Activated naive CD8-positive, alpha-beta T cell (primary cell): ENCODE data around the gene GPRASP3.
"Not testable (repeated sequence)": the region's sequence is repeated elsewhere in the genome, so short reads cannot be mapped to it uniquely, and the experiment has no call there.

ENCODE experiments used
- H3K27ac Mint-ChIP-seq: one replicate; pipeline ENCODE4 v1.8.0; 2021; ENCODE audit warnings: mixed read lengths
- H3K27me3 Mint-ChIP-seq: one replicate; pipeline ENCODE4 v1.8.0; 2021; ENCODE audit warnings: mixed read lengths
- H3K36me3 Mint-ChIP-seq: one replicate; pipeline ENCODE4 v1.8.0; 2021; ENCODE audit warnings: mixed read lengths
- H3K4me1 Mint-ChIP-seq: one replicate; pipeline ENCODE4 v1.8.0; 2021; ENCODE audit warnings: low read depth, mixed read lengths
- H3K4me3 Mint-ChIP-seq: one replicate; pipeline ENCODE4 v1.8.0; 2021; ENCODE audit warnings: mild to moderate bottlenecking, mixed read lengths
- H3K9me3 Mint-ChIP-seq: one replicate; pipeline ENCODE4 v1.8.0; 2021; ENCODE audit warnings: low read depth, mixed read lengths

Gene GPRASP3, protein sequence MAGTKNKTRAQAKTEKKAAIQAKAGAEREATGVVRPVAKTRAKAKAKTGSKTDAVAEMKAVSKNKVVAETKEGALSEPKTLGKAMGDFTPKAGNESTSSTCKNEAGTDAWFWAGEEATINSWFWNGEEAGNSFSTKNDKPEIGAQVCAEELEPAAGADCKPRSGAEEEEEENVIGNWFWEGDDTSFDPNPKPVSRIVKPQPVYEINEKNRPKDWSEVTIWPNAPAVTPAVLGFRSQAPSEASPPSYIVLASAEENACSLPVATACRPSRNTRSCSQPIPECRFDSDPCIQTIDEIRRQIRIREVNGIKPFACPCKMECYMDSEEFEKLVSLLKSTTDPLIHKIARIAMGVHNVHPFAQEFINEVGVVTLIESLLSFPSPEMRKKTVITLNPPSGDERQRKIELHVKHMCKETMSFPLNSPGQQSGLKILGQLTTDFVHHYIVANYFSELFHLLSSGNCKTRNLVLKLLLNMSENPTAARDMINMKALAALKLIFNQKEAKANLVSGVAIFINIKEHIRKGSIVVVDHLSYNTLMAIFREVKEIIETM

DNA sequence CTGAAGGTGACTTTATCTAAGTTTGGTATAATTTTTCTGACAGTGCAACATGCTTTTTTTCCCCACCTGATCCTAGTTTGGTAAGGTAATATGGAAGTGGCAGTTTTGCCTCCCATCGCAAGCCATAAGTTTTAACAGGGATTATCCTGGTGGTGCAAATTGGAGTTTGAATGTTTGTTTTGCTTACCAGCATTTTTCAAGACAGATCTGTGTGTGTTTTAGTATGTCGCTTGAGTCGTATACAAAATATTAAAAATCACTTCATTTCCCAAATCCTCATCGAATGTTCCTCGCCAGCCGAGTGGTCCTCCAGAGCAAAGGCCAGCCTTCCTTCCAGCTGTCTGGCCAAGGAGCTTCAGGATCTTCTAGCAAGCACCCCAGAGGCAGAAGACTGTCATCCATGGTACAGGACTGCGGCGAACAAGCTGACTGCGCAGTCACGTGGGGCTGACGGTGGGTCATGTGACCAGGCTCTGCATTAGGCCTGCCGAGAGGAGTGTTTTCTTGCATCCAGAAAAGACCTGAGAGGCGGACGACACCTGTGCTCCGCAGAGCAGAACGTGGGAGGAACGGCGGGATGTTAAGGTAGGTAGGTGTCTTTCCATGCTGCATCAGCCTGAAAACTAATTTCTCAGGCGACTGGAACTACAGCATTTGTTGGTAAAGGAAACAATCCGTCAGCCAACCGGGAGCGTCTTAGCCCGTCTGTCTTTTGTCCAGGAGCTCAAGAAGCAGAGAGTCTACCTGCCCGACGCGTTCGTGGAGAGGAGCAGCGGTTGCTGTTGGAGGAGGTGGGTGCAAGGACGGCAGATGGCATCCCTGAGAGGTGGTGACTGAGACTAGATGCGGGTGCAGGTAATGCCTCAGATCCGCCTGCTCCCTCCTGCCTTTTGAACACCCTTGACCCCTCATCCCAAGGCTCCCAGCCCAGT, at the start of gene GPRASP3:
Gene GPRASP3 (plus strand): TSS at position 507 of the 932 bp plus-strand sequence. CDS start 28,253 bp downstream, outside the sequence.
- H3K4me3 Mint-ChIP-seq = peak within 1 kb of the TSS; percentile 93
- H3K4me1 Mint-ChIP-seq = peaks cover 13% of the 10 kb centered on the region
- H3K27me3 Mint-ChIP-seq = no peaks in the 10 kb centered on the region
- H3K27ac Mint-ChIP-seq = peak within 1 kb of the TSS; percentile 86
- H3K36me3 Mint-ChIP-seq = no peaks in the 10 kb centered on the region
- no peaks in the 10 kb centered on the region for H3K9me3 Mint-ChIP-seq

DNA sequence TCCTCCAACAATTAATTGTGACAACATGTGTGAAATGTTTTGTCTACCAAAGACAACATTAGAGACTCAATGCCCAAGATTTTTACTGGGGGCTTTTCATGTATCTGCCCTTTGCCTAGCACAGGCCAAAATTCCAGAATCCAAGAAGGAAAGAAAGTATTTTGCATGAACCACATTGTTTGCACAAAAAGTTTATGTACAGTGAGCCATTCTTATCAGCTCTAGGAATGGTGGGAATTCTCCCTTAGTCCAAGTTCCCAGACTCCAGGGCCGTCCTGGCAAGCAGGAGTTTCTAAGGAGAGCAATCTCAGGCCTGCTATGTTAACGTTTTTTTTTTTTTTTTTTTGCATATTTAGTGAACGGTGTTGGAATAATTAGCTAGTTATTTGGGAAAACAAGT, 47.7 kb upstream of the GPRASP3 start:
- no peak overlapping the region for H3K4me3 Mint-ChIP-seq
- H3K4me1 Mint-ChIP-seq = peaks cover 17% of the 10 kb centered on the region
- H3K9me3 Mint-ChIP-seq = no peaks in the 10 kb centered on the region
- no peak overlapping the region for H3K27ac Mint-ChIP-seq
- H3K27me3 Mint-ChIP-seq = no peaks in the 10 kb centered on the region
- H3K36me3 Mint-ChIP-seq = peaks cover 7% of the 10 kb centered on the region

DNA sequence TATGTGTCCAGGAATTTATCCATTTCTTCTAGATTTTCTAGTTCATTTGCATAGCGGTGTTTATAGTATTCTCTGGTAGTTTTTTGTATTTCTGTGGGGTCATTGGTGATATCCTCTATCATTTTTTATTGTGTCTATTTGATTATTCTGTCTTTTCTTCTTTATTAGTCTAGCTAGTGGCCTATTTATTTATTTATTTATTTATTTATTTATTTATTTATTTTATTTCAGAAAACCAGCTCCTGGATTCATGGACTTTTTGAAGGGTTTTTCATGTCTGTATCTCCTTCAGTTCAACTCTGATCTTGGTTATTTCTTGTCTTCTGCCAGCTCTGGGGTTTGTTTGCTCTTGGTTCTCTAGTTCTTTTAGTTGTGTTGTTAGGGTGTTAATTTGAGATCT, 43.1 kb upstream of the GPRASP3 start:
- Mint-ChIP-seq H3K36me3 (peaks cover 16% of the 10 kb centered on the region), H3K4me1 (peaks cover 16% of the 10 kb centered on the region)
- not testable (repeated sequence) for H3K9me3 Mint-ChIP-seq, H3K27ac Mint-ChIP-seq, H3K4me3 Mint-ChIP-seq, H3K27me3 Mint-ChIP-seq

DNA sequence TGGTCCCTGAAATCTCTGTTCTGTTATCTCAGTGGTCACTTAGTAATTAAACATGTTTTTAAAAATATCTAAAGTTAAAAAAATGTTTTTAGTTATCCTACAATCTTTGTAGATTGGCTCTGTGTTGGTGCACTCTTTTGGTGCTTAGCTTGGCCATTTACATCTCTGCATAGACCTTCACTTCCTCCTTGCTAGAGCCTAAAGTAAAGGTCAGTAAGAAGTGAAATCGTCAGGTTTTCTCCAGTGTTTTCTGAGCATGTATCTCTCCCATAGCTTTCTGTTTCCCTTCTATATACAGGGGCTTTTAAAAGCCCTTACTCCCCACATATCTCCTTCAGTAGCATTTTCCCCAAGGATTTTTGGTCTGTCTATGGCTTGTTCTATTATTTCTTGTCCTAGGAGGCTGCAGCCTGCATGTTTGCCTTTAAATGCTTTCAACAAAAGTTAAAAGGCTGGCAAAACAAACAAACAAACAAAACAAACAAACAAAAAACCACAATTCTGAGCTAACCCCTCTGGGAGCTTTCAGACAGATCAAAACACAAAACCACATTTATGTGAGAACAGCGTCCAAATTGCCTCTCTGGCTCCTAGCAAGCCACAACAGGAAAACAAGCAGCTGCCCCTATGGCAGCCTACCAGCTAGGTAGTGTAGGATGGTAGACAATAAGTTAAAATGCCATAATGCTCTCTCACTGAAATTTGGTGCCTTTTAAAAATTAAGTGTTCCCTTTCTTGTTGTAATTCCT, 35.6 kb upstream of the GPRASP3 start:
- H3K27me3 Mint-ChIP-seq = no peaks in the 10 kb centered on the region
- no peak overlapping the region for H3K27ac Mint-ChIP-seq
- H3K9me3 Mint-ChIP-seq = no peaks in the 10 kb centered on the region
- H3K36me3 Mint-ChIP-seq = peaks cover 14% of the 10 kb centered on the region
- peaks cover 8% of the 10 kb centered on the region for H3K4me1 Mint-ChIP-seq
- H3K4me3 Mint-ChIP-seq = no peak overlapping the region

DNA sequence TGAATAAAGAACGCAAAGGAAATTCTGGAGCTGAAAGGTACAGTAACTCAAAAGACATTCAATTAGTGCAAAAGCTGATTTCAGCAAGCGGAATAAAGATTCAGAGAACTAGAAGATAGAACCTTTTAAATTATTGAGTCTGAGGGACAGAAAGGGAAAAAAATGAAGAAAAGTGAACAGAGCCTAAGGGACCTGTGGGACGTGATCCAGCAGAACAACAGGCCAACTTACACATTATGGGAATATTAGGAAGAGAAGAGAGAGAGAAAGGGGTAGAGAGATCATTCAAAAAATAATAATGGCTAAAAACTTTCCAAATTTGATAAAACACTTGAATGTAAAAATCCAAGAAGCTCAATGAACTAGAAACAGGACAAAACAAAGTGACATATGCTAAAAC, 25.8 kb upstream of the GPRASP3 start:
- Mint-ChIP-seq H3K27ac (no peak overlapping the region), H3K4me1 (no peaks in the 10 kb centered on the region), H3K4me3 (no peak overlapping the region), H3K9me3 (peaks cover 4% of the 10 kb centered on the region), H3K27me3 (no peaks in the 10 kb centered on the region), H3K36me3 (peaks cover 11% of the 10 kb centered on the region)

DNA sequence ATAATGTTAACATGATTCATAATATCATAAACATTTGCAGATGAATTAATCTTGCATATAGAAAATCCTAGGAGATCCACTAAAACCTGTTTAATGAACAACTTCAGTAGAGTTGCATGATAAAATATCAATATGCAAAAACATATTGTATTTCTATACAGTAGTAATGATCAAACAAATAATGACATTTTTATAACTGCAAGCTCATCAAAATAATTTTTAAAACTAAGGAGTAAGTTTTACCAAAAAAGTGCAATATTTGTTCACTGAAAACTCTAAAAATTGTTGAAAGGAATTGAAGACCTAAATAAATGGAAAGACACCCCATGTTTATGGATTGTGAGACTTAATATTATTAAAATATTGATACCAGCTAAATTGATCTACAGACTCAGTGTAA, 24.2 kb upstream of the GPRASP3 start:
- no peak overlapping the region for H3K27ac Mint-ChIP-seq
- H3K4me3 Mint-ChIP-seq = no peak overlapping the region
- no peaks in the 10 kb centered on the region for H3K27me3 Mint-ChIP-seq
- H3K36me3 Mint-ChIP-seq = peaks cover 9% of the 10 kb centered on the region
- H3K4me1 Mint-ChIP-seq = no peaks in the 10 kb centered on the region
- H3K9me3 Mint-ChIP-seq = peaks cover 4% of the 10 kb centered on the region

DNA sequence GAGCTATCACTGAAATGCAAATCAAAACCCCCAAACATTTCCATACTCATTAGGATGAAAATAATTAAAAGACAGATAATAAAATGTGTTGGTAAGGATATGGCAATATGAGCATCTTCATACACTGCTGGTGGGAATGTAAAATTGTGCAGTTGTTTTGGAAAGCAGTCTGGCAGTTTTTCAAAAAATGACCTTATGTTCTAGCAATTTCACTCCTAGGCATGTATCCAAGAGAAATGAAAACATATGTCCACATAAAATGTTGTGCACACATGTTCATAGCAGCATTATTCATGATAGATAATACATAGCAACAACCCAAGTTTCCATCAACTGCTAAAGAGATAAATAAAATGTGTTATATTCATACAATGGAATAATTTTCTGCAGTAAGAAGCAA, 23.0 kb upstream of the GPRASP3 start:
- Mint-ChIP-seq H3K4me3 (no peak overlapping the region), H3K27ac (no peak overlapping the region), H3K9me3 (peaks cover 7% of the 10 kb centered on the region), H3K27me3 (no peaks in the 10 kb centered on the region), H3K36me3 (peaks cover 9% of the 10 kb centered on the region), H3K4me1 (no peaks in the 10 kb centered on the region)

DNA sequence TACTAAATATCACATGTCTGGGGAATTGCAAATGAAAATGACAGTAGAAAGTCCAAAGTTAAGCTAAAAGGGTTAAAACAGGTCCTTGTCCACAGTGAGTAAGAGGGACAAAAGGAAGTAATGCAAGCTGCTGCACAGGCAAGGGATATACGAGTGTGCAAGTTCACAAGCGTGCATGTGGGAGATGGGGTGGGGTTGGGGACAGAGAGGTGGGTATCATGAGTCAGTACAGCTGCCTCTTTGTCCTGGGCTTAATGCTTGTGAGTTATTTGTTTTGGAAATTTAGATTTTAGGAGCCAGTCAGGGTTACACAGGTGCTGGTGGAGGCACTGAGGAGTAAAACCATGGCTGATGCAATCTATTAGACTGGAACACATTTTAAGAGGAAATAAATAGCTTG, 11.6 kb upstream of the GPRASP3 start:
- H3K4me3 Mint-ChIP-seq = no peak overlapping the region
- no peaks in the 10 kb centered on the region for H3K36me3 Mint-ChIP-seq
- H3K9me3 Mint-ChIP-seq = no peaks in the 10 kb centered on the region
- H3K27me3 Mint-ChIP-seq = no peaks in the 10 kb centered on the region
- H3K27ac Mint-ChIP-seq = no peak overlapping the region
- H3K4me1 Mint-ChIP-seq = peaks cover 17% of the 10 kb centered on the region

DNA sequence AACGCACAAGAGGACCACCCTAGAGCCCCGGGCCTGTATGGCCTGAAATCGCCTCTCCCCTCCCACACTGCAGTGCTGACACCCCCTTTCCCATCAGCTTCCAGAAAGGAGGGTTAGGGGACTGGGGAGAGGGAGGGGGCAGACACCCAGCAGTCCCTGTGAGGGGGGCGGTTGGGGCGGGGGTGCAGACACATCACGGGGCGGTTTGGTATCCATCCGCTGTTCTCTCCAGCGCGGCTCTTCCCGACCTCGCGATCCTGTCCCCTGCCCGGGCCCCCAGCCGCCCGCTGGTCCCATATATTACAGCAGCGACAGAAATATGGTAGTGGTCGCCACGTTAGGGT, 8.7 kb upstream of the GPRASP3 start:
- Mint-ChIP-seq H3K27me3 (no peaks in the 10 kb centered on the region), H3K27ac (no peak overlapping the region), H3K36me3 (no peaks in the 10 kb centered on the region), H3K9me3 (no peaks in the 10 kb centered on the region), H3K4me1 (peaks cover 17% of the 10 kb centered on the region), H3K4me3 (no peak overlapping the region)

DNA sequence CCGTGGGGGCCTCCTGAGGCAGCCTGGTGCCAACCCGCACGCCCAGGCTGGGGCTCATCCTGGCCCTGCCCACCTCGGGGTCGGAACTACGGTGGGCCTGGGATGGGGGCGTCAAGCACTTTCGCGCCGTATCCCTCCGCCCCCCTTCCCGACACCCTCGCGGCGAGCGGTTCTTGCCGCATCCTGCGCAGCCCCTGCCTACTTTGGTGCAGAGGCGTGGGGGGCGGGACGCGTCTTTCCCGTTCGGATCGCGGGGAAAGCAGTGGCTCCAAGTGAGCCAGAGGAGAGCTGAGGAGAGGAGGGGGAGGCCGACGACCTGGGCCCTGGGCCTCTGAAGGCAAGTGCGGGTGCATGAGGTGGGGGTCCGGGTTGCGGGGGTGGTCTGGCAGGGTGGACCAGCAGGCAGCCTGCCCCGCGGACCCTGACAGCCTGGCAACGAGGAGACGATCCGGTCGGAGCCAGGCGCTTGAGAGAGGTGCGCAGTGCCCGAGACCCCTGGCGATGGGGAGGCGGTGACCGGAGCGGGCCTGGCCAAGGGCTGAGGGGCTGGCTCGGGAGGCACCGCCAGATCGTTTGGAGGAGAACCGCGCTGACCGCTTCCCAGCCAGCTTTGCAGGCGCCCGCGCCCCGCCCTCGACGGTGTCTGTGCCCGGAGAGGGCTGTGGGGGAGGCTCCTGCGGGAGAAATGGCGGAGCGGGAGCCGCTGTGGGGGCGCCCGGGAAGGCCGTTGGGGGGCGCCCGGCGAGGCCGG, 8.2 kb upstream of the GPRASP3 start, which contains the start of gene GPRASP2:
Gene GPRASP2 (plus strand): TSS at position 233 of the 751 bp plus-strand sequence. CDS start 2,422 bp downstream, outside the sequence.
- Mint-ChIP-seq H3K36me3 (no peaks in the 10 kb centered on the region), H3K27ac (no peak within 1 kb of the TSS), H3K4me3 (peak within 1 kb of the TSS; percentile 86), H3K9me3 (no peaks in the 10 kb centered on the region), H3K27me3 (no peaks in the 10 kb centered on the region), H3K4me1 (peaks cover 17% of the 10 kb centered on the region)

DNA sequence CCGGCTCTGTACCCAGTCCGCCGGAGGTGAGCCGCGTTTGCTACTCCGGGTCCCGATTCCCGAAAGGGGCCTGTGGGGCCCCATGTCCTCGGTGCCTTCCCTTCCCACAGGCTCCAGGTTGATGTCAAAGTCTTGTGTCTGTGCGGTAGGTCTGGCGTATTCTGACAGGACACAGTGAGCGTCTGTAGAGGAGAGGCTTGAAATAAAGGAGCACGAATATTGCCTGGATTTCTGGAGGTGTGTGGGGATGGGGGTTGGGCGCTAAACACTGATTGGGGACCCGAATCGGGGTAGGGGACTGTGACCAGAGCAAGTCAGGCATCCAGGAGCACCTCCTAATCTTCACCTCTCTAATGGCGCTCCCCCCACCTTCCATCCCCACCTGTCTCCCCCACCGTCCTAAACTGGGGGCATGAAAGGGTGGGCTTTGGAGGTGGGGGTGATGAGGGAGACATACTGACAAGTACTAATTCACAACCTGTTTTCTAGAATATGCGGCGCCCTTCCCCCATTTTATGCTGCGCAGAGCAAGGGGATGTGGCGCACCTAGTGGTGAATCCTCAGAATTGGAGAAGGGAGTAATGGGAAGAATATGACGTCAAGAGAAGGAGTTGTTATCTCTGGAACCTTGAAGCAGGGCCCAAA, 7.4 kb upstream of the GPRASP3 start:
- Mint-ChIP-seq H3K27me3 (no peaks in the 10 kb centered on the region), H3K4me3 (peak overlapping the region; percentile 86), H3K27ac (no peak overlapping the region), H3K36me3 (no peaks in the 10 kb centered on the region), H3K4me1 (peaks cover 17% of the 10 kb centered on the region), H3K9me3 (no peaks in the 10 kb centered on the region)

DNA sequence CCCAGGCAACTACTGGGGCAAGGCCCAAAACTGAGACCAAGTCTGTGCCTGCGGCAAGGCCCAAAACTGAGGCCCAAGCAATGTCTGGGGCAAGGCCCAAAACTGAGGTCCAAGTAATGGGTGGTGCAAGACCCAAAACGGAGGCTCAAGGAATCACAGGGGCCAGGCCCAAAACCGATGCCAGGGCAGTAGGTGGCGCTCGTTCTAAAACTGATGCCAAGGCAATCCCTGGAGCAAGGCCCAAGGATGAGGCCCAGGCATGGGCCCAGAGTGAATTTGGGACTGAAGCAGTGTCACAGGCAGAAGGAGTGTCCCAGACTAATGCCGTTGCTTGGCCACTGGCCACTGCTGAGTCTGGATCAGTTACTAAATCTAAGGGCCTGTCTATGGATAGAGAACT, 5.5 kb upstream of the GPRASP3 start:
- Mint-ChIP-seq H3K9me3 (no peaks in the 10 kb centered on the region), H3K4me1 (peaks cover 6% of the 10 kb centered on the region), H3K27ac (no peak overlapping the region), H3K27me3 (no peaks in the 10 kb centered on the region), H3K4me3 (no peak overlapping the region), H3K36me3 (no peaks in the 10 kb centered on the region)

DNA sequence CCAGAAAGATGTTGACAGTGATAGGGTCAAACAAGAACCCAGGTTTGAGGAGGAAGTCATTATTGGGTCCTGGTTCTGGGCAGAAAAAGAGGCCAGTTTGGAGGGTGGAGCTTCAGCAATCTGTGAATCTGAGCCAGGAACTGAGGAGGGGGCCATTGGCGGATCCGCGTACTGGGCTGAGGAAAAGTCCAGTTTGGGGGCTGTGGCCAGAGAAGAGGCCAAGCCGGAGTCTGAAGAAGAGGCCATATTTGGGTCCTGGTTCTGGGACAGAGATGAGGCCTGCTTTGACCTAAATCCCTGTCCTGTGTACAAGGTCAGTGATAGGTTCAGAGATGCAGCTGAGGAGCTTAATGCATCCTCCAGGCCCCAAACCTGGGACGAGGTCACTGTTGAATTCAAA, 4.6 kb upstream of the GPRASP3 start:
- H3K27me3 Mint-ChIP-seq = no peaks in the 10 kb centered on the region
- no peak overlapping the region for H3K4me3 Mint-ChIP-seq
- H3K36me3 Mint-ChIP-seq = no peaks in the 10 kb centered on the region
- H3K4me1 Mint-ChIP-seq = peaks cover 13% of the 10 kb centered on the region
- no peak overlapping the region for H3K27ac Mint-ChIP-seq
- no peaks in the 10 kb centered on the region for H3K9me3 Mint-ChIP-seq

DNA sequence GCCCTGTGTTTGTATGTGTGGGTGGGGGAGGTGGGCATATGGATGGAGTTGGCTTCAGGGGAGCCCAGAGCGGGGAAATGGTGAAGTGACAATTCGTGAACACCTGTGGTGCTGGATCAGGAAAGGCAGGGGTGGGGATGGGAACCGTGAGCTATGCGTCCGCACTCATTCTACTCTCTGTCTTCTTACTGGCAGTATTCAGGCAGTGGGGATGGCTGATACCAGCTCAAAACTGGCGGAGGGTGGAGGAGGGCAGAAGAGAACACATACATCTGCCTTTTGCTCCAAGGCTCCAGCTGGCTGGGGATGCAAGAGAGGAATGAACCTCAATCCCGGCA, 595 bp downstream of the GPRASP3 start:
- H3K27me3 Mint-ChIP-seq, H3K9me3 Mint-ChIP-seq, H3K36me3 Mint-ChIP-seq, H3K27ac Mint-ChIP-seq: not testable (repeated sequence)
- Mint-ChIP-seq H3K4me3 (peak overlapping the region; percentile 93), H3K4me1 (peaks cover 13% of the 10 kb centered on the region)
